Loucy (cell line): ENCODE measurements around the gene MAGEF1.

Experiments
- H2AFZ ChIP-seq: fragments of 200-600 bp; sonication (generic); 2 replicates; pipeline ENCODE4 v1.6.0; 2016; ENCODE audit warnings: antibody characterized with exemption, mild to moderate bottlenecking, low read length, moderate library complexity
- H3F3A ChIP-seq: fragments of 200-600 bp; 2 replicates; pipeline ENCODE4 v1.6.0; 2016; ENCODE audit warnings: antibody characterized with exemption, low read depth, mild to moderate bottlenecking
- H3K27me3 ChIP-seq: fragments of 200-600 bp; sonication (generic); 2 replicates; pipeline ENCODE4 v1.6.1; 2014; ENCODE audit warnings: low read length, mild to moderate bottlenecking; ENCODE audit not compliant: insufficient read depth, poor library complexity, severe bottlenecking
- H3K36me3 ChIP-seq: fragments of 200-600 bp; sonication (generic); 2 replicates; pipeline ENCODE4 v1.6.1; 2016; ENCODE audit warnings: low read length; ENCODE audit not compliant: insufficient read depth
- H3K4me1 ChIP-seq: fragments of 200-600 bp; sonication (generic); 2 replicates; pipeline ENCODE4 v1.5.1; 2014; ENCODE audit warnings: low read length, mild to moderate bottlenecking; ENCODE audit not compliant: insufficient read depth, poor library complexity, severe bottlenecking
- H3K4me2 ChIP-seq: fragments of 200-600 bp; sonication (generic); 2 replicates; pipeline ENCODE4 v1.6.0; 2014; ENCODE audit warnings: antibody characterized with exemption, low read length, low read depth, mild to moderate bottlenecking; ENCODE audit not compliant: poor library complexity, severe bottlenecking
- H3K4me3 ChIP-seq: fragments of 200-600 bp; sonication (generic); 2 replicates; pipeline ENCODE4 v1.5.1; 2014; ENCODE audit warnings: low read length, mild to moderate bottlenecking, mixed read lengths; ENCODE audit not compliant: poor library complexity, severe bottlenecking
- H3K79me2 ChIP-seq: fragments of 200-600 bp; sonication (generic); 2 replicates; pipeline ENCODE4 v1.6.1; 2014; ENCODE audit warnings: low read length; ENCODE audit not compliant: insufficient read depth
- H3K9ac ChIP-seq: fragments of 200-600 bp; sonication (generic); 2 replicates; pipeline ENCODE4 v1.6.0; 2014; ENCODE audit warnings: mild to moderate bottlenecking, low read depth, low read length, moderate library complexity; ENCODE audit not compliant: poor library complexity, severe bottlenecking
- H3K9me2 ChIP-seq: fragments of 200-600 bp; sonication (generic); replicated peaks from 2 replicates; pipeline ENCODE4 v1.6.1; 2016; ENCODE audit warnings: low read depth, low read length, mixed read lengths
- H3K9me3 ChIP-seq: fragments of 200-600 bp; sonication (generic); 2 replicates; pipeline ENCODE4 v1.6.1; 2014; ENCODE audit warnings: mild to moderate bottlenecking, antibody characterized with exemption, low read length, low read depth; ENCODE audit not compliant: insufficient read depth
- H4K20me1 ChIP-seq: fragments of 200-600 bp; sonication (generic); 2 replicates; pipeline ENCODE4 v1.6.0; 2014; ENCODE audit warnings: antibody characterized with exemption, low read length, mild to moderate bottlenecking; ENCODE audit not compliant: insufficient read depth, poor library complexity, severe bottlenecking
- CTCF ChIP-seq: fragments of 200-600 bp; sonication (generic); conservative IDR thresholded peaks from 2 replicates; pipeline ENCODE4 v1.5.1; 2014; ENCODE audit warnings: mild to moderate bottlenecking, antibody characterized with exemption, low read length
- EZH2phosphoT487 ChIP-seq: fragments of 200-600 bp; IDR thresholded peaks from 2 replicates; pipeline ENCODE4 v1.6.1; 2018; ENCODE audit warnings: antibody characterized with exemption, mild to moderate bottlenecking, moderate library complexity, borderline replicate concordance

Gene MAGEF1

GRCh38 chr3:184669578-184669977, 42.3 kb downstream of the MAGEF1 start:
- no peaks in the 10 kb centered on the region for H3K9me2 ChIP-seq
- H3F3A ChIP-seq, result no peaks in the 10 kb centered on the region
- H3K4me1 ChIP-seq, result no peaks in the 10 kb centered on the region
- no peaks in the 10 kb centered on the region for H4K20me1 ChIP-seq
- TF ChIP-seq EZH2phosphoT487 (no peak), CTCF (no peak)
- no peak overlapping the region for H2AFZ ChIP-seq
- H3K4me3 ChIP-seq, result no peak overlapping the region
- no peaks in the 10 kb centered on the region for H3K79me2 ChIP-seq
- H3K4me2 ChIP-seq, result no peak overlapping the region
- H3K27me3 ChIP-seq, result no peaks in the 10 kb centered on the region
- H3K36me3 ChIP-seq, result no peaks in the 10 kb centered on the region
- no peak overlapping the region for H3K9ac ChIP-seq
- H3K9me3 ChIP-seq, result no peaks in the 10 kb centered on the region

- no peaks in the 10 kb centered on the region for H3K79me2 ChIP-seq
- H3K9ac ChIP-seq, result no peak overlapping the region
- TF ChIP-seq EZH2phosphoT487, result no peak
- TF ChIP-seq CTCF, result no peak
- no peak overlapping the region for H3K4me3 ChIP-seq
- H2AFZ ChIP-seq, result no peak overlapping the region
- no peaks in the 10 kb centered on the region for H3K9me2 ChIP-seq
- H3F3A ChIP-seq, result no peaks in the 10 kb centered on the region
- no peak overlapping the region for H3K4me2 ChIP-seq
- H3K27me3 ChIP-seq, result no peaks in the 10 kb centered on the region
- no peaks in the 10 kb centered on the region for H3K36me3 ChIP-seq
- H3K9me3 ChIP-seq, result no peaks in the 10 kb centered on the region
- no peaks in the 10 kb centered on the region for H4K20me1 ChIP-seq
- H3K4me1 ChIP-seq, result no peaks in the 10 kb centered on the region
Observed at GRCh38 chr3:184666442-184666841, 45.4 kb downstream of the MAGEF1 start.

- no peaks in the 10 kb centered on the region for H3K36me3 ChIP-seq
- H3K9me3 ChIP-seq, result no peaks in the 10 kb centered on the region
- TF ChIP-seq CTCF (no peak), EZH2phosphoT487 (no peak)
- no peaks in the 10 kb centered on the region for H4K20me1 ChIP-seq
- no peak overlapping the region for H2AFZ ChIP-seq
- no peak overlapping the region for H3K4me3 ChIP-seq
- no peaks in the 10 kb centered on the region for H3K9me2 ChIP-seq
- no peaks in the 10 kb centered on the region for H3K79me2 ChIP-seq
- no peak overlapping the region for H3K9ac ChIP-seq
- H3K4me2 ChIP-seq, result no peak overlapping the region
- H3K27me3 ChIP-seq, result no peaks in the 10 kb centered on the region
- no peaks in the 10 kb centered on the region for H3F3A ChIP-seq
- H3K4me1 ChIP-seq, result peaks cover 4% of the 10 kb centered on the region
Observed at GRCh38 chr3:184665101-184665500, 46.8 kb downstream of the MAGEF1 start.
